ENCODE measurements around the gene DUOXA1. TPM values are rescaled to one million over a fixed set of nuclear protein-coding genes. Genes with fewer than 3 reads are reported as not detected.

Gene DUOXA1
- total RNA-seq, 1 experiment from 2014 or later: 0.09 TPM

DNA sequence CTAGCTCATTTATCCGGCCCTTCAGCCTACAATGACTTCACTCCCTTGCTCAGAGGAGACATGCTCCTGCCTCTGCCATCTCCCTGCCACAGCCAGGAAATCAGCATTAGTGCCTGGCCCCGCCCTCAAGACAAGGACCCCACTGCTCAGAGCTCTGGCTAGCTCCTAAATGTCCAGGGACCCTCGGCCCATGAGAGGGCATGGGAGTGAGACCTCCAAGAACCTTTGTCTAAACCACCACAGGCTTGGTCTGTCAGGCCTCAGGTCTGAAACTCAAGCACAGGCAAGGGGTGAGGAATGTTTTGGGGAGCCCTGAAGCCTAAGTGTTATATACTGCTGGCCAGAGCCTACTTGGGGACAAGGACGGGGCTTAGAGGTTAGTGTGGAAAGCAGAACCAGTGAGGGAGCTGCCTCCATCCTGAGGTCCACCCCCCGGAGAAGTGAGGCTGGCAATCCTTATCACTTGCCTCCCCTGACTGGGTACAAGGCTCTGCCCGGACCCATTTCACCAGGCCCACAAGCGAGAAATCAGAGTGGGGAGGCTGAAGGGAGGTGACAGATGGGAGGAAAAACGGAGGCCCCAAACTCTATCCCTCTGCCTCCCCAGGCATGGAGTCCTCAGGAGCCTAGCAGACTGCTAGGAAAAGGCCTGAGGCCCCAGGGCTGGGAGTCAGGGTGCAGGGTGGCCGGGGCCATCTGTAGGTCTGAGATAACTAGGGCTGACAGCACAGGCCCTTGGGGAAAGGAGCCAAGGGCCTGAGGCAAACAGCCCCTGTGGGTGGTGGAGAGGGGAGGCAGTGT, 39.3 kb upstream of the DUOXA1 start (continued):
- TF ChIP-seq FOXK1 (CRISPR knock-in tag; IDR thresholded peaks at IDR 0.05) (no peak), NFE2L1 (CRISPR knock-in tag; IDR thresholded peaks at IDR 0.05) (no peak), TP53 (CRISPR knock-in tag; IDR thresholded peaks at IDR 0.05) (no peak), NFYB (CRISPR knock-in tag; conservative IDR thresholded peaks at IDR 0.05; ENCODE audit: low read depth) (no peak), PRRX2 (CRISPR knock-in tag; IDR thresholded peaks at IDR 0.05) (no peak)
- TF ChIP-seq, protein P1, sequence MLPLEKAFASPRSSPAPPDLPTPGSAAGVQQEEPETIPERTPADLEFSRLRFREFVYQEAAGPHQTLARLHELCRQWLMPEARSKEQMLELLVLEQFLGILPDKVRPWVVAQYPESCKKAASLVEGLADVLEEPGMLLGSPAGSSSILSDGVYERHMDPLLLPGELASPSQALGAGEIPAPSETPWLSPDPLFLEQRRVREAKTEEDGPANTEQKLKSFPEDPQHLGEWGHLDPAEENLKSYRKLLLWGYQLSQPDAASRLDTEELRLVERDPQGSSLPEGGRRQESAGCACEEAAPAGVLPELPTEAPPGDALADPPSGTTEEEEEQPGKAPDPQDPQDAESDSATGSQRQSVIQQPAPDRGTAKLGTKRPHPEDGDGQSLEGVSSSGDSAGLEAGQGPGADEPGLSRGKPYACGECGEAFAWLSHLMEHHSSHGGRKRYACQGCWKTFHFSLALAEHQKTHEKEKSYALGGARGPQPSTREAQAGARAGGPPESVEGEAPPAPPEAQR (CRISPR knock-in tag; IDR thresholded peaks at IDR 0.05): no peak

DNA sequence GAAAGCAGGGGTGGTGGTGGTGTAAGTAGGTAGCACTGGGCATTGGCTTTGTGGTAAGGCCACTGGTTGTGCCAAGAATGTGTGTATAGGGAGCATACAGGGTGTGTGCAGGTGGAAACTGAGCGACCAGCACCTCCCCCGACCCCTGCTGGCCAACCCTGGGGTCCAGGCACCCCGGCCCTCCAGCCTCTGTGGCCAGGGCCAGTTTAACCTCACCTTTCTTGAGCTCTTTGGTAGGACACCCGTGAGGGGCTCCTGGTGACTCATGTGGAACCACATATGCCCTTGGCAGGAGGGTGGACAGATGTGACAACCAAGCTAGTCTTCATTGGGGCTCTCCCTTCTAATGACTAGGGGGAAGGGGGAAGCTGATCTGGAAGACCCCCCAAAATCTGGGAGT, 38.6 kb upstream of the DUOXA1 start:
- Mint-ChIP-seq H3K27ac (no peak overlapping the region; the same call in 1 of the 2 replicates), H3K4me1 (peaks cover 53% of the 10 kb centered on the region), H3K9me3 (no peaks in the 10 kb centered on the region), H3K27me3 (ENCODE audit: low read depth) (no peaks in the 10 kb centered on the region; the same call in 1 of the 2 replicates), H3K4me3 (no peak overlapping the region), H3K36me3 (no peaks in the 10 kb centered on the region)
- TF ChIP-seq, protein P2, sequence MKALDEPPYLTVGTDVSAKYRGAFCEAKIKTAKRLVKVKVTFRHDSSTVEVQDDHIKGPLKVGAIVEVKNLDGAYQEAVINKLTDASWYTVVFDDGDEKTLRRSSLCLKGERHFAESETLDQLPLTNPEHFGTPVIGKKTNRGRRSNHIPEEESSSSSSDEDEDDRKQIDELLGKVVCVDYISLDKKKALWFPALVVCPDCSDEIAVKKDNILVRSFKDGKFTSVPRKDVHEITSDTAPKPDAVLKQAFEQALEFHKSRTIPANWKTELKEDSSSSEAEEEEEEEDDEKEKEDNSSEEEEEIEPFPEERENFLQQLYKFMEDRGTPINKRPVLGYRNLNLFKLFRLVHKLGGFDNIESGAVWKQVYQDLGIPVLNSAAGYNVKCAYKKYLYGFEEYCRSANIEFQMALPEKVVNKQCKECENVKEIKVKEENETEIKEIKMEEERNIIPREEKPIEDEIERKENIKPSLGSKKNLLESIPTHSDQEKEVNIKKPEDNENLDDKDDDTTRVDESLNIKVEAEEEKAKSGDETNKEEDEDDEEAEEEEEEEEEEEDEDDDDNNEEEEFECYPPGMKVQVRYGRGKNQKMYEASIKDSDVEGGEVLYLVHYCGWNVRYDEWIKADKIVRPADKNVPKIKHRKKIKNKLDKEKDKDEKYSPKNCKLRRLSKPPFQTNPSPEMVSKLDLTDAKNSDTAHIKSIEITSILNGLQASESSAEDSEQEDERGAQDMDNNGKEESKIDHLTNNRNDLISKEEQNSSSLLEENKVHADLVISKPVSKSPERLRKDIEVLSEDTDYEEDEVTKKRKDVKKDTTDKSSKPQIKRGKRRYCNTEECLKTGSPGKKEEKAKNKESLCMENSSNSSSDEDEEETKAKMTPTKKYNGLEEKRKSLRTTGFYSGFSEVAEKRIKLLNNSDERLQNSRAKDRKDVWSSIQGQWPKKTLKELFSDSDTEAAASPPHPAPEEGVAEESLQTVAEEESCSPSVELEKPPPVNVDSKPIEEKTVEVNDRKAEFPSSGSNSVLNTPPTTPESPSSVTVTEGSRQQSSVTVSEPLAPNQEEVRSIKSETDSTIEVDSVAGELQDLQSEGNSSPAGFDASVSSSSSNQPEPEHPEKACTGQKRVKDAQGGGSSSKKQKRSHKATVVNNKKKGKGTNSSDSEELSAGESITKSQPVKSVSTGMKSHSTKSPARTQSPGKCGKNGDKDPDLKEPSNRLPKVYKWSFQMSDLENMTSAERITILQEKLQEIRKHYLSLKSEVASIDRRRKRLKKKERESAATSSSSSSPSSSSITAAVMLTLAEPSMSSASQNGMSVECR (CRISPR knock-in tag; IDR thresholded peaks at IDR 0.05; ENCODE audit: borderline replicate concordance): no peak
- TF ChIP-seq, protein P3, sequence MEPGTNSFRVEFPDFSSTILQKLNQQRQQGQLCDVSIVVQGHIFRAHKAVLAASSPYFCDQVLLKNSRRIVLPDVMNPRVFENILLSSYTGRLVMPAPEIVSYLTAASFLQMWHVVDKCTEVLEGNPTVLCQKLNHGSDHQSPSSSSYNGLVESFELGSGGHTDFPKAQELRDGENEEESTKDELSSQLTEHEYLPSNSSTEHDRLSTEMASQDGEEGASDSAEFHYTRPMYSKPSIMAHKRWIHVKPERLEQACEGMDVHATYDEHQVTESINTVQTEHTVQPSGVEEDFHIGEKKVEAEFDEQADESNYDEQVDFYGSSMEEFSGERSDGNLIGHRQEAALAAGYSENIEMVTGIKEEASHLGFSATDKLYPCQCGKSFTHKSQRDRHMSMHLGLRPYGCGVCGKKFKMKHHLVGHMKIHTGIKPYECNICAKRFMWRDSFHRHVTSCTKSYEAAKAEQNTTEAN (CRISPR knock-in tag; IDR thresholded peaks at IDR 0.05): no peak
- TF ChIP-seq HMGA2 (CRISPR knock-in tag; IDR thresholded peaks at IDR 0.05) (no peak), ZNF416 (CRISPR knock-in tag; IDR thresholded peaks at IDR 0.05) (no peak)
- TF ChIP-seq, protein P4, sequence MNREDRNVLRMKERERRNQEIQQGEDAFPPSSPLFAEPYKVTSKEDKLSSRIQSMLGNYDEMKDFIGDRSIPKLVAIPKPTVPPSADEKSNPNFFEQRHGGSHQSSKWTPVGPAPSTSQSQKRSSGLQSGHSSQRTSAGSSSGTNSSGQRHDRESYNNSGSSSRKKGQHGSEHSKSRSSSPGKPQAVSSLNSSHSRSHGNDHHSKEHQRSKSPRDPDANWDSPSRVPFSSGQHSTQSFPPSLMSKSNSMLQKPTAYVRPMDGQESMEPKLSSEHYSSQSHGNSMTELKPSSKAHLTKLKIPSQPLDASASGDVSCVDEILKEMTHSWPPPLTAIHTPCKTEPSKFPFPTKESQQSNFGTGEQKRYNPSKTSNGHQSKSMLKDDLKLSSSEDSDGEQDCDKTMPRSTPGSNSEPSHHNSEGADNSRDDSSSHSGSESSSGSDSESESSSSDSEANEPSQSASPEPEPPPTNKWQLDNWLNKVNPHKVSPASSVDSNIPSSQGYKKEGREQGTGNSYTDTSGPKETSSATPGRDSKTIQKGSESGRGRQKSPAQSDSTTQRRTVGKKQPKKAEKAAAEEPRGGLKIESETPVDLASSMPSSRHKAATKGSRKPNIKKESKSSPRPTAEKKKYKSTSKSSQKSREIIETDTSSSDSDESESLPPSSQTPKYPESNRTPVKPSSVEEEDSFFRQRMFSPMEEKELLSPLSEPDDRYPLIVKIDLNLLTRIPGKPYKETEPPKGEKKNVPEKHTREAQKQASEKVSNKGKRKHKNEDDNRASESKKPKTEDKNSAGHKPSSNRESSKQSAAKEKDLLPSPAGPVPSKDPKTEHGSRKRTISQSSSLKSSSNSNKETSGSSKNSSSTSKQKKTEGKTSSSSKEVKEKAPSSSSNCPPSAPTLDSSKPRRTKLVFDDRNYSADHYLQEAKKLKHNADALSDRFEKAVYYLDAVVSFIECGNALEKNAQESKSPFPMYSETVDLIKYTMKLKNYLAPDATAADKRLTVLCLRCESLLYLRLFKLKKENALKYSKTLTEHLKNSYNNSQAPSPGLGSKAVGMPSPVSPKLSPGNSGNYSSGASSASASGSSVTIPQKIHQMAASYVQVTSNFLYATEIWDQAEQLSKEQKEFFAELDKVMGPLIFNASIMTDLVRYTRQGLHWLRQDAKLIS (CRISPR knock-in tag; IDR thresholded peaks at IDR 0.05; ENCODE audit: borderline replicate concordance): no peak
- DNase-seq (ENCODE audit: low spot score) (no peak), ATAC-seq (no peak)
- ChIA-PET CTCF (interaction anchor here (0.6 to 2.6 kb wide), 18 partner anchors 10 to 289 kb away, joined by 3 to 21 read pairs (median 6); partner anchors contain the start of genes DUOX2 and SHF), POLR2A (interaction anchor here (0.8 to 3.6 kb wide), 5 partner anchors 11 to 234 kb away, joined by 3 to 23 read pairs (median 5); partner anchors contain the start of gene SHF)
